ENCODE measurements around the gene MAGI2.

Gene MAGI2

GRCh38 chr7:78437118-78437517, 1016.3 kb downstream of the MAGI2 start:
- TF ChIP-seq CTCF (IDR thresholded peaks at IDR 0.05; ENCODE audit: borderline replicate concordance, control extremely low read depth, extremely low read depth, insufficient read depth, missing control alignments), result no peak
- no peak for DNase-seq (ENCODE audit: low spot score)
- in situ Hi-C loops (cut with MboI; ENCODE audit: low sequenced_read_pairs, unreplicated experiment), result no loop called here

GRCh38 chr7:78435355-78435754, 1018.1 kb downstream of the MAGI2 start:
- no peak for TF ChIP-seq CTCF (IDR thresholded peaks at IDR 0.05; ENCODE audit: borderline replicate concordance, control extremely low read depth, extremely low read depth, insufficient read depth, missing control alignments)
- DNase-seq (ENCODE audit: low spot score), result no peak
- in situ Hi-C loops (cut with MboI; ENCODE audit: low sequenced_read_pairs, unreplicated experiment), result no loop called here

GRCh38 chr7:78434281-78434680, 1019.2 kb downstream of the MAGI2 start:
- TF ChIP-seq CTCF (IDR thresholded peaks at IDR 0.05; ENCODE audit: borderline replicate concordance, control extremely low read depth, extremely low read depth, insufficient read depth, missing control alignments), result no peak
- in situ Hi-C loops (cut with MboI; ENCODE audit: low sequenced_read_pairs, unreplicated experiment), result no loop called here
- DNase-seq (ENCODE audit: low spot score), result no peak

- no peak for DNase-seq (ENCODE audit: low spot score)
- no peak for TF ChIP-seq CTCF (IDR thresholded peaks at IDR 0.05; ENCODE audit: borderline replicate concordance, control extremely low read depth, extremely low read depth, insufficient read depth, missing control alignments)
- in situ Hi-C loops (cut with MboI; ENCODE audit: low sequenced_read_pairs, unreplicated experiment), result no loop called here
Measured at GRCh38 chr7:78433421-78433820, 1020.0 kb downstream of the MAGI2 start.

- TF ChIP-seq CTCF (IDR thresholded peaks at IDR 0.05; ENCODE audit: borderline replicate concordance, control extremely low read depth, extremely low read depth, insufficient read depth, missing control alignments), result no peak
- in situ Hi-C loops (cut with MboI; ENCODE audit: low sequenced_read_pairs, unreplicated experiment), result no loop called here
- no peak for DNase-seq (ENCODE audit: low spot score)
Measured at GRCh38 chr7:78429878-78430277, 1023.6 kb downstream of the MAGI2 start.

GRCh38 chr7:78427209-78427608, 1026.3 kb downstream of the MAGI2 start:
- TF ChIP-seq CTCF (IDR thresholded peaks at IDR 0.05; ENCODE audit: borderline replicate concordance, control extremely low read depth, extremely low read depth, insufficient read depth, missing control alignments), result no peak
- DNase-seq (ENCODE audit: low spot score), result peak; percentile 1
- in situ Hi-C loops (cut with MboI; ENCODE audit: low sequenced_read_pairs, unreplicated experiment), result no loop called here

- TF ChIP-seq CTCF (IDR thresholded peaks at IDR 0.05; ENCODE audit: borderline replicate concordance, control extremely low read depth, extremely low read depth, insufficient read depth, missing control alignments), result no peak
- in situ Hi-C loops (cut with MboI; ENCODE audit: low sequenced_read_pairs, unreplicated experiment), result no loop called here
- DNase-seq (ENCODE audit: low spot score), result no peak
Measured at GRCh38 chr7:78420001-78420400, 1033.5 kb downstream of the MAGI2 start.

Measured in GM13976 (cell line).